K562 (cell line): Measurements from ENCODE around the gene NUP188. TPM values are rescaled to one million over a fixed set of nuclear protein-coding genes. Genes with fewer than 3 reads are reported as not detected.

Source experiments
- ARHGAP35 ChIP-seq: fragments of 450-650 bp; IDR thresholded peaks from 2 replicates; pipeline ENCODE4 v1.6.1; 2018; ENCODE audit not compliant: partially characterized antibody
- CHD1 ChIP-seq: fragments of 200-600 bp; sonication (generic); IDR thresholded peaks from one replicate; pipeline ENCODE4 v1.6.1; 2012; ENCODE audit warnings: mild to moderate bottlenecking, moderate library complexity, low read length, inconsistent platforms
- CTBP1 ChIP-seq: fragments of 450-650 bp; IDR thresholded peaks from 2 replicates; pipeline ENCODE4 v1.6.1; 2016; ENCODE audit warnings: borderline replicate concordance
- DIDO1 ChIP-seq: fragments of 450-650 bp; IDR thresholded peaks from 2 replicates; pipeline ENCODE4 v1.6.1; 2016; ENCODE audit warnings: low read depth, missing biosample characterization, missing genetic modification characterization
- DPF2 ChIP-seq: fragments of 450-650 bp; IDR thresholded peaks from 2 replicates; pipeline ENCODE4 v1.6.1; 2016
- ETV1 ChIP-seq: fragments of 450-650 bp; conservative IDR thresholded peaks from 2 replicates; pipeline ENCODE4 v1.6.1; 2016; ENCODE audit warnings: missing genetic modification characterization, control low read depth, low read depth, missing compliant biosample characterization
- GABPB2 ChIP-seq: fragments of 250-450 bp; sonication (Bioruptor Pico); conservative IDR thresholded peaks from 2 replicates; pipeline ENCODE4 v1.5.1; 2021; ENCODE audit warnings: mild to moderate bottlenecking
- GATAD2B ChIP-seq: fragments of 450-650 bp; IDR thresholded peaks from 2 replicates; pipeline ENCODE4 v1.6.1; 2017; ENCODE audit warnings: mild to moderate bottlenecking, borderline replicate concordance
- MTF1 ChIP-seq: fragments of 250-450 bp; sonication (Bioruptor Pico); IDR thresholded peaks from 2 replicates; pipeline ENCODE4 v1.9.0; 2021; ENCODE audit warnings: moderate library complexity, mild to moderate bottlenecking, inconsistent platforms, borderline replicate concordance
- MYC ChIP-seq, 2 experiments: fragments of 250-450 bp in 1 of 2; sonication (Bioruptor Pico) in 1 of 2; IDR thresholded peaks; 2 replicates each; pipeline versions ENCODE4 v1.5.1 to v1.6.1; 2012 to 2021; ENCODE audit warnings: low read depth in 2 of 2, borderline replicate concordance in 1 of 2, improper control_type of control experiment in 1 of 2, low read length in 1 of 2, mild to moderate bottlenecking in 1 of 2, moderate library complexity in 1 of 2
- NCOA1 ChIP-seq: fragments of 450-650 bp; IDR thresholded peaks from 2 replicates; pipeline ENCODE4 v1.6.1; 2016; ENCODE audit warnings: low read depth
- NEUROD1 ChIP-seq: fragments of 150-350 bp; IDR thresholded peaks from 2 replicates; pipeline ENCODE4 v1.6.1; 2014; ENCODE audit warnings: borderline replicate concordance, low read length, low read depth; ENCODE audit not compliant: partially characterized antibody
- PHF21A ChIP-seq: fragments of 450-650 bp; IDR thresholded peaks from 2 replicates; pipeline ENCODE4 v1.6.1; 2017; ENCODE audit warnings: low read depth, borderline replicate concordance
- RAD21 ChIP-seq, 2 experiments: fragments of 250-450 bp in 1 of 2; fragments of 450-650 bp in 1 of 2; sonication (Bioruptor Pico) in 1 of 2; formaldehyde crosslinking in 1 of 2; IDR thresholded peaks in 1 of 2; conservative IDR thresholded peaks in 1 of 2; 2 replicates each; pipeline versions ENCODE4 v1.4.0 to v1.8.0; 2020 to 2022; ENCODE audit warnings: mild to moderate bottlenecking in 2 of 2, moderate library complexity in 1 of 2
- SP1 ChIP-seq: sonication (generic); formaldehyde crosslinking; IDR thresholded peaks from 2 replicates; pipeline ENCODE4 v1.8.1; 2022; ENCODE audit warnings: mild to moderate bottlenecking, missing genetic modification reagents
- ZNF583 ChIP-seq: fragments of 250-450 bp; sonication (Bioruptor Pico); IDR thresholded peaks from 2 replicates; pipeline ENCODE4 v1.4.0; 2020
- polyA plus RNA-seq, 8 experiments: library from polyadenylated mRNA; depleted of rRNA in 4 of 8; stranded (reverse) in 5 of 8; unstranded in 3 of 8; fragments of >200 nt; fragmentation: Nextera tagmentation in 2 of 8; fragmentation: Illumina TruSeq in 1 of 8; extraction: Ambion mirVana in 2 of 8; extraction: Trizol in 1 of 8; gene quantifications; 2 replicates each; pipeline versions ENCODE4 v1.2.1 to v1.2.3, GENCODE V29; 2011 to 2014; ENCODE audit warnings: inconsistent platforms in 1 of 8, missing spikeins in 1 of 8
- total RNA-seq, 7 experiments: library from RNA; depleted of rRNA in 6 of 7; stranded (reverse); fragments of >200 nt in 6 of 7; fragmentation: Illumina TruSeq in 2 of 7; extraction: Trizol in 2 of 7; gene quantifications; 2 replicates each; pipeline versions ENCODE4 v1.2.1 to v1.2.3, GENCODE V29; 2011 to 2021; ENCODE audit warnings: low replicate concordance in 1 of 7
- TF ChIP-seq, protein P1 (sequence below): sonication (generic); formaldehyde crosslinking; IDR thresholded peaks from 2 replicates; pipeline ENCODE4 v1.8.1; 2023; ENCODE audit warnings: mild to moderate bottlenecking, missing genetic modification reagents
- TF ChIP-seq, protein P2 (sequence below), 2 experiments: fragments of 450-650 bp in 1 of 2; IDR thresholded peaks; 2 replicates each; pipeline ENCODE4 v1.6.1; 2011 to 2017; ENCODE audit warnings: low read depth in 2 of 2, antibody characterized with exemption in 1 of 2, borderline replicate concordance in 1 of 2, low read length in 1 of 2, mild to moderate bottlenecking in 1 of 2, mixed read lengths in 1 of 2; ENCODE audit not compliant: control insufficient read depth in 1 of 2
- TF ChIP-seq, protein P3 (sequence below): fragments of 250-450 bp; sonication (Bioruptor Pico); IDR thresholded peaks from 2 replicates; pipeline ENCODE4 v1.5.0; 2021; ENCODE audit warnings: mild to moderate bottlenecking, borderline replicate concordance
- TF ChIP-seq, protein P4 (sequence below): fragments of 450-650 bp; IDR thresholded peaks from 2 replicates; pipeline ENCODE4 v1.6.1; 2017; ENCODE audit warnings: mild to moderate bottlenecking, moderate library complexity

NUP188 gene
- total and polyA plus RNA-seq, 9 of the 15 experiments (the other 6 are each of a cell fraction or from before 2014, with no cell fraction given) = 11.7 to 135 (median 70.6) TPM

DNA sequence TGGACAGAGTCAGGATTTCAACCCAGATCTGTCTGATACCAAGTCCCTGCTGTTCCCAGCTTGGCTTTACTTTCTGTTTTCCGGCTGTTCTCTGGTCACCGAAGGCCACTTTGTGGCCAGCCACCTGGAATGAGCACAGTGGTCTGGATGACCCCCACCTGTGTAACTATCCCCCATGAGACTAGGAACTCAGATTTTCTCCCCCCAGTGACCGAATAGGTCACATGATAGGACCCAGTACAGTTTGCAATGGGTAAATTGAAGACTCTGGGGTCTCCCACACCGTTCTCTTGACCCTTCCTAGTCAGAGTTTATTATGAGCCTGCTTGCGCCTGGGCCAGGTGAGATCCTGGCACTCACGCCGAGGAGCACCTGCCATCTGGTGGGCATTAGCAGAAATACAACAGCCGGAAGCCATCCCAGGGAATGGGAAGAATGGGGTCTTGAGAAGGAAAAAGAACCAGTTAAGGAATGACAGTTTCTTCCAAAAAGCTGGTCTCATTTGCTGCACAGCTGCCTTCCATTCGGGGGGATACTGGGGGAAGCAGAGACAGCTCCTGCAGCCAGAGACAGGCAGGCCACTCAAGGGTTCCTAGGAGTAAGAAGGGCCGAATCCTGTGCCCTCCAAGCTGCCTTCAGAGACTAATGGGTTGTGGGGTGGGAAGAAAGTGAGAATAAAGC is 19.6 kb upstream of the NUP188 start (continued):
- TF ChIP-seq CTBP1 = peak; percentile 49; the same call in 1 of the 2 replicates
- no peak for TF ChIP-seq CHD1
- no peak for TF ChIP-seq DPF2
- TF ChIP-seq, protein P1, sequence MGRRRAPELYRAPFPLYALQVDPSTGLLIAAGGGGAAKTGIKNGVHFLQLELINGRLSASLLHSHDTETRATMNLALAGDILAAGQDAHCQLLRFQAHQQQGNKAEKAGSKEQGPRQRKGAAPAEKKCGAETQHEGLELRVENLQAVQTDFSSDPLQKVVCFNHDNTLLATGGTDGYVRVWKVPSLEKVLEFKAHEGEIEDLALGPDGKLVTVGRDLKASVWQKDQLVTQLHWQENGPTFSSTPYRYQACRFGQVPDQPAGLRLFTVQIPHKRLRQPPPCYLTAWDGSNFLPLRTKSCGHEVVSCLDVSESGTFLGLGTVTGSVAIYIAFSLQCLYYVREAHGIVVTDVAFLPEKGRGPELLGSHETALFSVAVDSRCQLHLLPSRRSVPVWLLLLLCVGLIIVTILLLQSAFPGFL (CRISPR knock-in tag) = no peak
- no peak for TF ChIP-seq GATAD2B
- TF ChIP-seq, protein P2, sequence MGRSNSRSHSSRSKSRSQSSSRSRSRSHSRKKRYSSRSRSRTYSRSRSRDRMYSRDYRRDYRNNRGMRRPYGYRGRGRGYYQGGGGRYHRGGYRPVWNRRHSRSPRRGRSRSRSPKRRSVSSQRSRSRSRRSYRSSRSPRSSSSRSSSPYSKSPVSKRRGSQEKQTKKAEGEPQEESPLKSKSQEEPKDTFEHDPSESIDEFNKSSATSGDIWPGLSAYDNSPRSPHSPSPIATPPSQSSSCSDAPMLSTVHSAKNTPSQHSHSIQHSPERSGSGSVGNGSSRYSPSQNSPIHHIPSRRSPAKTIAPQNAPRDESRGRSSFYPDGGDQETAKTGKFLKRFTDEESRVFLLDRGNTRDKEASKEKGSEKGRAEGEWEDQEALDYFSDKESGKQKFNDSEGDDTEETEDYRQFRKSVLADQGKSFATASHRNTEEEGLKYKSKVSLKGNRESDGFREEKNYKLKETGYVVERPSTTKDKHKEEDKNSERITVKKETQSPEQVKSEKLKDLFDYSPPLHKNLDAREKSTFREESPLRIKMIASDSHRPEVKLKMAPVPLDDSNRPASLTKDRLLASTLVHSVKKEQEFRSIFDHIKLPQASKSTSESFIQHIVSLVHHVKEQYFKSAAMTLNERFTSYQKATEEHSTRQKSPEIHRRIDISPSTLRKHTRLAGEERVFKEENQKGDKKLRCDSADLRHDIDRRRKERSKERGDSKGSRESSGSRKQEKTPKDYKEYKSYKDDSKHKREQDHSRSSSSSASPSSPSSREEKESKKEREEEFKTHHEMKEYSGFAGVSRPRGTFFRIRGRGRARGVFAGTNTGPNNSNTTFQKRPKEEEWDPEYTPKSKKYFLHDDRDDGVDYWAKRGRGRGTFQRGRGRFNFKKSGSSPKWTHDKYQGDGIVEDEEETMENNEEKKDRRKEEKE (IDR thresholded peaks at IDR 0.05; ENCODE audit: borderline replicate concordance in 1 of 2, control insufficient read depth in 1 of 2, low read depth in 2 of 2, low read length in 1 of 2) = no peak
- TF ChIP-seq, protein P3, sequence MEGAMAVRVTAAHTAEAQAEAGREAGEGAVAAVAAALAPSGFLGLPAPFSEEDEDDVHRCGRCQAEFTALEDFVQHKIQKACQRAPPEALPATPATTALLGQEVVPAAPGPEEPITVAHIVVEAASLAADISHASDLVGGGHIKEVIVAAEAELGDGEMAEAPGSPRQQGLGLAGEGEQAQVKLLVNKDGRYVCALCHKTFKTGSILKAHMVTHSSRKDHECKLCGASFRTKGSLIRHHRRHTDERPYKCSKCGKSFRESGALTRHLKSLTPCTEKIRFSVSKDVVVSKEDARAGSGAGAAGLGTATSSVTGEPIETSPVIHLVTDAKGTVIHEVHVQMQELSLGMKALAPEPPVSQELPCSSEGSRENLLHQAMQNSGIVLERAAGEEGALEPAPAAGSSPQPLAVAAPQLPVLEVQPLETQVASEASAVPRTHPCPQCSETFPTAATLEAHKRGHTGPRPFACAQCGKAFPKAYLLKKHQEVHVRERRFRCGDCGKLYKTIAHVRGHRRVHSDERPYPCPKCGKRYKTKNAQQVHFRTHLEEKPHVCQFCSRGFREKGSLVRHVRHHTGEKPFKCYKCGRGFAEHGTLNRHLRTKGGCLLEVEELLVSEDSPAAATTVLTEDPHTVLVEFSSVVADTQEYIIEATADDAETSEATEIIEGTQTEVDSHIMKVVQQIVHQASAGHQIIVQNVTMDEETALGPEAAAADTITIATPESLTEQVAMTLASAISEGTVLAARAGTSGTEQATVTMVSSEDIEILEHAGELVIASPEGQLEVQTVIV (CRISPR knock-in tag) = no peak
- TF ChIP-seq GABPB2 = no peak
- TF ChIP-seq SP1 (CRISPR knock-in tag) = no peak
- TF ChIP-seq NEUROD1 = no peak
- TF ChIP-seq, protein P4, sequence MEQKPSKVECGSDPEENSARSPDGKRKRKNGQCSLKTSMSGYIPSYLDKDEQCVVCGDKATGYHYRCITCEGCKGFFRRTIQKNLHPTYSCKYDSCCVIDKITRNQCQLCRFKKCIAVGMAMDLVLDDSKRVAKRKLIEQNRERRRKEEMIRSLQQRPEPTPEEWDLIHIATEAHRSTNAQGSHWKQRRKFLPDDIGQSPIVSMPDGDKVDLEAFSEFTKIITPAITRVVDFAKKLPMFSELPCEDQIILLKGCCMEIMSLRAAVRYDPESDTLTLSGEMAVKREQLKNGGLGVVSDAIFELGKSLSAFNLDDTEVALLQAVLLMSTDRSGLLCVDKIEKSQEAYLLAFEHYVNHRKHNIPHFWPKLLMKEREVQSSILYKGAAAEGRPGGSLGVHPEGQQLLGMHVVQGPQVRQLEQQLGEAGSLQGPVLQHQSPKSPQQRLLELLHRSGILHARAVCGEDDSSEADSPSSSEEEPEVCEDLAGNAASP = no peak
- no peak for TF ChIP-seq NCOA1
- no peak for TF ChIP-seq DIDO1 (tag)
- no peak for TF ChIP-seq ARHGAP35
- peak; percentile 89 to 95 for TF ChIP-seq RAD21 (CRISPR knock-in tag; conservative IDR thresholded peaks at IDR 0.05 in 1 of 2, IDR thresholded peaks at IDR 0.05 in 1 of 2)
- TF ChIP-seq ZNF583 = no peak
- 0 out of 2 replicates have a peak, but pooled peaks have one; percentile 15 for TF ChIP-seq MYC (IDR thresholded peaks at IDR 0.05; ENCODE audit: low read depth, low read length)
- TF ChIP-seq MYC (CRISPR knock-in tag; IDR thresholded peaks at IDR 0.05; ENCODE audit: borderline replicate concordance, low read depth) = no peak
- TF ChIP-seq PHF21A = no peak
- TF ChIP-seq ETV1 (tag) = peak; percentile 57; the same call in 1 of the 2 replicates
- TF ChIP-seq MTF1 (CRISPR knock-in tag) = no peak
